Stimulated activated CD4-positive, alpha-beta T cell treated with anti-CD3 and anti-CD28 coated beads, Interleukin-1b, Interleukin-23, amount 100 ng/mL, for 1 hour (primary cell): Measurements from ENCODE around the gene AIF1.

Experiments
- DNase-seq, 2 donors: peaks; one replicate each; pipeline ENCODE4 v3.0.0-alpha.2; 2020; ENCODE audit warnings: low read depth in 2 of 2

The AIF1 gene

GRCh38 chr6:31663961-31664789 lies 49.1 kb downstream of the AIF1 start:
- no peak for DNase-seq

GRCh38 chr6:31664790-31665500 lies 49.9 kb downstream of the AIF1 start, which contains the start of gene GPANK1:
TSS of gene GPANK1 (minus strand) at chr6:31664997. CDS start at chr6:31664478, 519 bp downstream.
- peak; percentile 70 to 73 for DNase-seq

- peak; percentile 91 to 96 for DNase-seq
Measured at GRCh38 chr6:31665501-31666336, 50.7 kb downstream of the AIF1 start, which contains the start of gene CSNK2B. TSS of gene CSNK2B (plus strand) at chr6:31666080. CDS start at chr6:31666832, 752 bp downstream.

- no peak for DNase-seq
Measured at GRCh38 chr6:31666337-31666965, 51.4 kb downstream of the AIF1 start.
